ENCODE results near the gene C1QTNF6.

C1QTNF6 gene

GRCh38 chr22:37232140-37232998, 44.3 kb upstream of the C1QTNF6 start:
- no peak overlapping the region for H3K4me3 ChIP-seq (ENCODE audit: low read depth, low read length)
- no peak for DNase-seq (ENCODE audit: low read depth, low spot score)
- ChIA-PET CTCF (no interaction called here), POLR2A (no interaction called here)
- no peak for TF ChIP-seq CTCF (IDR thresholded peaks at IDR 0.05; ENCODE audit: insufficient read depth, low read length, missing control alignments)

- no peak for TF ChIP-seq CTCF (IDR thresholded peaks at IDR 0.05; ENCODE audit: insufficient read depth, low read length, missing control alignments)
- DNase-seq (ENCODE audit: low read depth, low spot score) = no peak
- ChIA-PET CTCF (interaction anchor here (4.0 kb wide), 1 partner anchor 29 kb away, joined by 36 read pairs; no protein-coding TSS in a partner anchor), POLR2A (no interaction called here)
- no peak overlapping the region for H3K4me3 ChIP-seq (ENCODE audit: low read depth, low read length)
These were observed 43.5 kb upstream of the C1QTNF6 start for GRCh38 chr22:37231406-37232139.

GRCh38 chr22:37230673-37231405, 42.8 kb upstream of the C1QTNF6 start:
- CTCF ChIA-PET = interaction anchor here (2.5 to 4.0 kb wide), 2 partner anchors 30 to 31 kb away, joined by 20 to 36 read pairs; no protein-coding TSS in a partner anchor
- no peak overlapping the region for H3K4me3 ChIP-seq (ENCODE audit: low read depth, low read length)
- TF ChIP-seq CTCF (IDR thresholded peaks at IDR 0.05; ENCODE audit: insufficient read depth, low read length, missing control alignments) = no peak
- POLR2A ChIA-PET = interaction anchor here (0.9 kb wide), 1 partner anchor 13 kb away, joined by 4 read pairs; no protein-coding TSS in a partner anchor
- no peak for DNase-seq (ENCODE audit: low read depth, low spot score)

GRCh38 chr22:37229805-37230672, 42.0 kb upstream of the C1QTNF6 start:
- POLR2A ChIA-PET = interaction anchor here (0.9 to 1.0 kb wide), 2 partner anchors 13 to 29 kb away, joined by 4 to 5 read pairs; no protein-coding TSS in a partner anchor
- CTCF ChIA-PET = interaction anchor here (0.8 to 4.0 kb wide), 6 partner anchors 11 to 227 kb away, joined by 3 to 36 read pairs (median 8); no protein-coding TSS in a partner anchor
- DNase-seq (ENCODE audit: low read depth, low spot score) = no peak
- H3K4me3 ChIP-seq (ENCODE audit: low read depth, low read length) = no peak overlapping the region
- no peak for TF ChIP-seq CTCF (IDR thresholded peaks at IDR 0.05; ENCODE audit: insufficient read depth, low read length, missing control alignments)

- no peak for TF ChIP-seq CTCF (IDR thresholded peaks at IDR 0.05; ENCODE audit: insufficient read depth, low read length, missing control alignments)
- DNase-seq (ENCODE audit: low read depth, low spot score) = no peak
- POLR2A ChIA-PET = interaction anchor here (1.0 kb wide), 1 partner anchor 30 kb away, joined by 5 read pairs; no protein-coding TSS in a partner anchor
- CTCF ChIA-PET = interaction anchor here (1.2 to 4.0 kb wide), 6 partner anchors 12 to 228 kb away, joined by 3 to 36 read pairs (median 8); no protein-coding TSS in a partner anchor
- no peak overlapping the region for H3K4me3 ChIP-seq (ENCODE audit: low read depth, low read length)
These were observed 41.2 kb upstream of the C1QTNF6 start for GRCh38 chr22:37229012-37229804.

All from AG04449 (cell line).